Measurements from ENCODE around the gene NPAS3. TPM values are rescaled to one million over a fixed set of nuclear protein-coding genes. Genes with fewer than 3 reads are reported as not detected.

NPAS3 gene
- total and polyA plus RNA-seq, 2 of the 8 experiments (the other 6 are each of a cell fraction or from before 2014, with no cell fraction given), result 0.11 to 0.60 TPM

- TF ChIP-seq SP2 (IDR thresholded peaks at IDR 0.05; ENCODE audit: low read length), result no peak
- TF ChIP-seq TAF1 (IDR thresholded peaks at IDR 0.05; ENCODE audit: low read depth, low read length), result no peak
Measured at GRCh38 chr14:33679461-33680225, 741.0 kb downstream of the NPAS3 start (continued).

Measured in H1 (cell line).